HG03460 (cell line): ENCODE results near the gene REEP2.
"Not testable (repeated sequence)": the region's sequence is repeated elsewhere in the genome, so short reads cannot be mapped to it uniquely, and the experiment has no call there.

Experiments used
- ATAC-seq: cut with Tn5 transposase; IDR thresholded peaks from one replicate; pipeline ENCODE4 v1.9.1; 2021; ENCODE audit not compliant: unreplicated experiment

The REEP2 gene

GRCh38 chr5:138466125-138466899 is 27.5 kb downstream of the REEP2 start:
- ATAC-seq, result no peak

GRCh38 chr5:138466900-138467710 is 28.2 kb downstream of the REEP2 start:
- ATAC-seq, result no peak

- ATAC-seq, result no peak
Observed at GRCh38 chr5:138467711-138468132, 28.9 kb downstream of the REEP2 start.

GRCh38 chr5:138468133-138468965 is 29.5 kb downstream of the REEP2 start:
- ATAC-seq, result no peak

DNA sequence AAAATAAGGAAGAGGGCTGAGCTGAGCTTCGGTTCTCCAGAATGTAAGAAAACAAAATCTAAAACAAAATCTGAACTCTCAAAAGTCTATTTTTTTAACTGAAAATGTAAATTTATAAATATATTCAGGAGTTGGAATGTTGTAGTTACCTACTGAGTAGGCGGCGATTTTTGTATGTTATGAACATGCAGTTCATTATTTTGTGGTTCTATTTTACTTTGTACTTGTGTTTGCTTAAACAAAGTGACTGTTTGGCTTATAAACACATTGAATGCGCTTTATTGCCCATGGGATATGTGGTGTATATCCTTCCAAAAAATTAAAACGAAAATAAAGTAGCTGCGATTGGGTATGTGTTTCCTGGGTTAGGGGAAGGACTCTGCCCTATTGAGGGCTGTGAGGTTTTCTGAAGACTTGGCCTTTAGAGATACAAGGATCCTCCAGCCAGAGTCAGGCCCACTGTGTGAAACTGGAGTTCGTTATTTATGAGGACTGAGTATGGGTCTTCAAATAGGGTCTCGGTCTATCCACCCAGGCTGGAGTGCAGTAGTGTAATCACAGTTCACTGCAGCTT is 30.2 kb downstream of the REEP2 start:
- ATAC-seq, result no peak

DNA sequence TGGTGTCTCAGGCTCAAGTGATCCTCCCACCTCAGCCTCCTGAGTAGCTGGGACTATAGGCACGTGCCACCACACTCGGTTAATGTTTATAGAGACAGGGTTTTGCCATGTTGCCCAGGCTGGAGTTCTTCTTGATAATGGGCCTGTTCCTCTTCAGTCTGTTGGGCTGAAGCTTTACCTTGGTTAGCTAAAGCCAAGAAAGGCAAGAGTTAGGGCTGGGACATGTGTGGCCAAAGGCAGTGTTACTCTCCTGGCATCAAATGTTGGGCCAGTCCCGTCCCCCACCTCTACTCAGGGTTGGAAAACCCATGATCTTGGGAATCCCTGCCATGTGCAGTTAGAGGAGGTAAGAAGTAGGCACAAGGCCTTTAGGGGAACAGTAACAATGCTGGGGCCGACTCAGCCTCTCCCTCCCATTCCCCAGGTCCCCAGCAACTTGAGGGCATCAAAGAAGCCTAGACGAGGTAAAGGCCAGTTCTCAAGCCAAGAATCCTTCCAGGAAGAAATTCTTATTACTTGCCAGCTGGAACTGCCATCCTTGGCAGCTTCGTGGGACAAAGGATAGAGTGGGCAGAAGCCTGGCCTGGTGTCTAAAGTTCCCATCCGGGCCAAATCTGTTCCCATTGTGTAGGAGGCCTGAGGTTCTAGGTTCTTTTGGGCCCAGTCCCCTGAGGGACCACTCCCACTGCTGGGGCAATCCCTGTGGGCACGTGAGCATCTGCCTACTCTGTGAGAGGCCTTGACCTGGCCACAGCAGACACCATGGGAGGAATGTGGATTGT is 30.9 kb downstream of the REEP2 start:
- no peak for ATAC-seq

DNA sequence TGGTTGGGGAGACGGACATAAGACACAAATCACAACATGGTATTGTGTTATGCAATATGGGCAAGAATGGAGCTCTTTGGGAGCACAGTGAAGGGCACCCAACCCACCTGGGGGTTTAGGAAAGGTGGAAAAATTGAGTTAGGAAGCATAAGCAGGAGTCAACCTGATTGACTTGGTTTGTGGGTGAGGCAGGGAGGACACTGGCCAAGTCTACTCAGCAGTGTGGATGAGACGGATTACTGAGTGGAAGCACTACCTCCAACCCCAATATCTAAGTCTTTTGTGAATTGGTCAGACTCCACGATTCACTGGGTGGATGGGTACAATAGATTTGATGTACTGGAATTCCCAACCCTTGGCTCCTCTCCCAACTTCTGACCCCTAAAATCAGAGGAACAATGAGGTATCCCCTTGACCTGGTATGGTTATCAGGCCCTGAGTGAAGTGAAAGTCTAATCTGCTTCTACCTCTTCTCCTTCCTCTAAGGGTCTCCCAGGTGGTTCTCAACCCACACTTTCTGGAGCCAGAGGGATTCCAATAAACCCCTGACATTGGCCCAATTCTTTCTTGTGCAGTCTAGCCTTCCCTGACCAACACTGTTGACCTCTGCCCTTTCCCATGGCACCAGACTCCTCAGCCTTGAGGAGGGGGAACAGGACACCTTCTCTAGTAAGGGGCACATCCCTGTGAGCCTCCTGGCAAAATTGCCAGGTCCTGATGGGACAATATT is 31.6 kb downstream of the REEP2 start:
- no peak for ATAC-seq

- ATAC-seq, result no peak
Observed at GRCh38 chr5:138471052-138471361, 32.1 kb downstream of the REEP2 start.

- ATAC-seq, result no peak
Observed at GRCh38 chr5:138472353-138472752, 33.5 kb downstream of the REEP2 start.

- not testable (repeated sequence) for ATAC-seq
Observed at GRCh38 chr5:138473151-138473550, 34.3 kb downstream of the REEP2 start.

GRCh38 chr5:138476918-138477317 is 38.1 kb downstream of the REEP2 start:
- no peak for ATAC-seq

DNA sequence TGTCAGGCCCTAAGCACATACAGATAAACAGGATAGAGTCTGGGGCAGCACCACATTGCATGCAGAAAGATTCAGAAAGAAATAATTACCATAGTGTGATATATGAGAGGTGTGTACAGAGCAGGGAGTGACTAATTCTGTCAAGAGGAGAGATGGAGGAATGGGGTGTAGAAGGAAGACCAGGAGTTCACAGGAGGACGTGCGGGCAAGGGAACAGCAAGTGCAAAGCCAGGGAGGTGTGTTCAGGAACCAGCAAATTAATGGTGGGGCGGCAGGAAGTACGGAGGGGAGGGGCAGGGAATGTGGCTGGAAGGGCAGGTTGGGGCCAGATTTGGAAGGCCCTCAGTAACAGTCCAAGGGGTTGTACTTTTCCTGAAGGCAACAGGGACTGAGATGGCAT is 43.8 kb downstream of the REEP2 start:
- no peak for ATAC-seq

GRCh38 chr5:138488481-138488945 is 49.7 kb downstream of the REEP2 start:
- ATAC-seq, result no peak

DNA sequence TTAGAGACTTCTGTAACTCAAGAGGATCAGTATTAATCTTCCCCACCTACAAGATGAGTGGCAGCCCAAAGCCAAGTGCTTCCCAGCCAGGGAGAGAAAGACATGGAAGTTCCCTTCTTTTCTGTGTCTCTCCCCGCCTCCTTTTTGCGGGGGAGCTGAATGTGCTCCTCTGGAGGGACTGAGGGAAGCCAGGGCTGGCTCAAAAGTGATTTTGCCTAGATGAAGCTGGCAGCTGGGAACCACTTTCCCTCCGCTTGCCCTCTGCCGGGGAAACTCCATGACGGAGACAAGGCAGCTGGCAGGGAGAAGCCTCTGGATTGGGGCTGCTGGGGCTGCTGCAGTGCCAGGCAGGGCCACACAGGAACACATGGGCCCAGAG is 50.8 kb downstream of the REEP2 start:
- ATAC-seq, result no peak

DNA sequence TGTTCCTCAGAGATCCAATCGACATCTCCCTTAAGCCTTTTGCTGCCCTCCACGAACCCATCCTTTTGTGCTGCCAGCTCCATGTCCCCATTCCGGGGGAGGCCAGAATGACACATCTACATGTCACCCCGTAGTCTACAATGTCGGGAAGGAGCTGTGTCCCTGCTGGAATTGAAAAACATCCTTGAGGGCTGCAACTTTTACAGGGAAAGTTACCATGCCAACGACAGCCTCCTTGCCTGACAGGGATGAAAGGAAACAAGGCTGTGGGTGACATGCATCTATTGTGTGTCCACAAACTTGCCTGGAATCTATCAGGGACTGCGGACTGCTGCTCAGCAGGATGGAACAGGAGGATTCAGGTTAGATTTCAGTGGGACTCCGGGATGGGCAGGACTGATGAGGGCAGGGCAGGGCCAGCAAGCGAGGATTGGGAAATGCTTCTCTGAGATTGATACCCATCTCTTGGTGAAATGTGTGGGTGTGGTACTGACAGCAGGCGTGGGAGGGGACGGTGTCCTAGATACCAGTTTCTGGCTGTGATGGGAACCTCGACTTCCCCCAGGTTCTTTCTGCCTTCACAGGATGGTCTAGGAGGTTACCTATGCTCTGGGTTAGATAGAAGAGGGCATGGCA is 51.9 kb downstream of the REEP2 start:
- no peak for ATAC-seq

GRCh38 chr5:138491284-138491648 is 52.4 kb downstream of the REEP2 start:
- ATAC-seq, result no peak

- ATAC-seq, result peak; percentile 99
Observed at GRCh38 chr5:138491669-138492559, 53.1 kb downstream of the REEP2 start.

DNA sequence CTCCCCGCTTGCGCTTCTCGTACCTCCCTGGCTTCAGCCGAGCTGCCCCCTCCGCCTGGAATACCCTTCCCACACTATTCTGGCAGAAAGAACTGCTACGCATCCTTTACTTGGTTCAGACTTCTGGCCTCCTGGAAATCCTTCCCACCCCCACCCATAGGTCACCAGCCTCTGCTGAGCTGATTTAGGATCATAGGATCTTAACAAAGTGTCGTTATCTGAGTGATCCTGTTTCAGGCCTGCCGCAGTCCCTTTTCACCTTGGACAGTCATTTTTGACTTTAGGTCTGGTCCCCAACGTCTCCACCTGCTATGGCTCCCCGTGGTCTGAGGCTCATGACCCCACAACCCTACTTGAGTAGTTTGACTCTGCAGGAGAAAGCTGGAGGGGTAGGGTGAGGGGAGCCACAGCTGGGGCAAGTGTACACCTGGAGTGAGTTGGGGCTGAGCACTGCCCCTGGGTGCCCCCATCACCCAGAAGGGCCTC is 53.7 kb downstream of the REEP2 start:
- ATAC-seq, result no peak
